ENCODE results near the gene CCNL1.

Gene CCNL1

GRCh38 chr3:157102098-157102497 lies 57.8 kb downstream of the CCNL1 start:
- no peak for DNase-seq

GRCh38 chr3:157101486-157101885 lies 58.5 kb downstream of the CCNL1 start:
- no peak for DNase-seq

- DNase-seq: no peak
Measured at GRCh38 chr3:157100608-157101396, 59.1 kb downstream of the CCNL1 start.

- DNase-seq: no peak
Measured at GRCh38 chr3:157100096-157100477, 59.9 kb downstream of the CCNL1 start.

- no peak for DNase-seq
Measured at GRCh38 chr3:157099326-157100095, 60.4 kb downstream of the CCNL1 start.

- DNase-seq: no peak
Measured at GRCh38 chr3:157098823-157099185, 61.1 kb downstream of the CCNL1 start.

- DNase-seq: no peak
Measured at GRCh38 chr3:157098121-157098822, 61.7 kb downstream of the CCNL1 start.

Data from stimulated activated CD4-positive, alpha-beta T cell treated with anti-CD3 and anti-CD28 coated beads, Interleukin-4, amount 100 ng/mL, for 1 hour (primary cell).